HG02798 (cell line): ENCODE measurements around the gene TOR1AIP2.
"Not testable (repeated sequence)": the region's sequence is repeated elsewhere in the genome, so short reads cannot be mapped to it uniquely, and the experiment has no call there.

Experiments used
- ATAC-seq: cut with Tn5 transposase; IDR thresholded peaks from one replicate; pipeline ENCODE4 v1.9.1; 2021; ENCODE audit warnings: mild to moderate bottlenecking; ENCODE audit not compliant: unreplicated experiment, poor library complexity

TOR1AIP2 gene

GRCh38 chr1:179809506-179810366 is 67.9 kb downstream of the TOR1AIP2 start:
- ATAC-seq = peak; percentile 62

GRCh38 chr1:179808503-179808902 is 69.1 kb downstream of the TOR1AIP2 start:
- ATAC-seq = no peak

- ATAC-seq = no peak
Measured at GRCh38 chr1:179807691-179808485, 69.7 kb downstream of the TOR1AIP2 start.

GRCh38 chr1:179807291-179807690 is 70.3 kb downstream of the TOR1AIP2 start:
- no peak for ATAC-seq

- no peak for ATAC-seq
Measured at GRCh38 chr1:179806333-179806732, 71.3 kb downstream of the TOR1AIP2 start.

- ATAC-seq = no peak
Measured at GRCh38 chr1:179805291-179806195, 72.1 kb downstream of the TOR1AIP2 start.

- not testable (repeated sequence) for ATAC-seq
Measured at GRCh38 chr1:179804417-179804816, 73.2 kb downstream of the TOR1AIP2 start.

GRCh38 chr1:179803918-179804317 is 73.7 kb downstream of the TOR1AIP2 start:
- no peak for ATAC-seq

- ATAC-seq = no peak
Measured at GRCh38 chr1:179803104-179803503, 74.5 kb downstream of the TOR1AIP2 start.

GRCh38 chr1:179800481-179800880 is 77.1 kb downstream of the TOR1AIP2 start:
- ATAC-seq = no peak

- no peak for ATAC-seq
Measured at GRCh38 chr1:179798864-179799516, 78.6 kb downstream of the TOR1AIP2 start.

GRCh38 chr1:179798213-179798863 is 79.3 kb downstream of the TOR1AIP2 start:
- ATAC-seq = no peak

GRCh38 chr1:179794669-179795068 is 82.9 kb downstream of the TOR1AIP2 start:
- no peak for ATAC-seq

- ATAC-seq = no peak
Measured at GRCh38 chr1:179794146-179794545, 83.5 kb downstream of the TOR1AIP2 start.

- ATAC-seq = no peak
Measured at GRCh38 chr1:179793281-179793680, 84.3 kb downstream of the TOR1AIP2 start.
